T-helper 1 cell (primary cell): ENCODE measurements around the gene SOX4.

ENCODE experiments used
- DNase-seq, 5 donors: peaks; one replicate each; pipeline ENCODE4 v3.0.0-alpha.2; 2012 to 2020

Gene SOX4

GRCh38 chr6:21615504-21615903 lies 22.0 kb downstream of the SOX4 start:
- DNase-seq = no peak

GRCh38 chr6:21616005-21616404 lies 22.5 kb downstream of the SOX4 start:
- DNase-seq = no peak

DNA sequence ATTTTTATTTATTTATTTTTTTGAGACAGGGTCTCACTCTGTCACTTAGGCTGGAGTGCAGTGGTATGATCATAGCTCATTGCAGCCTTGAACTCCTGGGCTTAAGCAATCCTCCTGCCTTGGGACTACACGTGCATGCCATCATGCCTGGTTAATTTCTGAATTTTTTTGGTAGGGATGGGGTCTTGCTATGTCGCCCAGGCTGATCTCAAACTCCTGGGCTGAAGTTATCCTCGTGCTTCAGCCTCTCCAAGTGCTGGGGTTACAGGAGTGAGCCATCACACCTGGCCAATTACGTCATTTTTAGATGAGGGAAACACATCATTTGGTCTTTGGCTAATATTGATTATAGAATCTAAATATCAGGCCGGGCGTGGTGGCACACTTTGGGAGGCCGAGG lies 32.1 kb downstream of the SOX4 start:
- DNase-seq = no peak

GRCh38 chr6:21626756-21627155 lies 33.2 kb downstream of the SOX4 start:
- no peak for DNase-seq

GRCh38 chr6:21628160-21628559 lies 34.6 kb downstream of the SOX4 start:
- no peak for DNase-seq

DNA sequence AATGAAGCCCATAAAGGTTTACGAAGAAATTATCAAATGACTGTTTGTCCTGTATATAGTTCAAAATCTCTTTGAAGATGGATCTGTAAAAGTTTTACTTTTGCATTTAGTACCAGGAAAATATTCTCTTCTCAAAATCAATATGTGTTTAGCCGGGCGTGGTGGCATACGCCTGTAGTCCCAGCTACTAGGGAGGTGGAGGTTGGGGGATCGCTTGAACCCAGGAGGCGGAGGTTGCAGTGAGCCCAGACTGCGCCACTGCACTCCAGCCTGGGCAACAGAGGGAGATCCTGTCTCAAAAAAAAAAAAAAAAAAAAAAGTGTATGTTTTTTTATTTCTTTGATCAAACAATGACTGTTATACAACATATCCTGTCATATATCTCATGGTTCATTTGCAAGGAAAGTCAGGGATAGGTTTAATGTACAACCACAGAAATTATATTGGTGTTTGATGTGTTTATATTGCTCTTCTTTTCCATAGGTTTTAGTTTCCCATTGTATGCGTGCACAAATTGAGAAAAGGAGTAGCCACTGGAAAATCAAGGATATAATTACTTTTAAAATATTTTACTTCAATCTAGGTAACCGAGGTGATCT lies 40.1 kb downstream of the SOX4 start:
- DNase-seq = no peak

GRCh38 chr6:21634582-21634981 lies 41.0 kb downstream of the SOX4 start:
- no peak for DNase-seq

- DNase-seq = no peak
Observed at GRCh38 chr6:21636876-21637275, 43.3 kb downstream of the SOX4 start.

- no peak for DNase-seq
Observed at GRCh38 chr6:21639316-21639715, 45.8 kb downstream of the SOX4 start.
